K562 (cell line): Measurements from ENCODE around the gene ELMO1. TPM values are rescaled to one million over a fixed set of nuclear protein-coding genes. Genes with fewer than 3 reads are reported as not detected.

Experiments used
- ATAC-seq: fragments of 200-7000 bp; cut with Tn5 transposase; 3 replicates; pipeline ENCODE4 v1.9.1; 2020; ENCODE audit warnings: moderate library complexity
- BruUV-seq: library from RNA; stranded (reverse); fragments of 400-500 nt; replicated peaks from 2 replicates; lab custom pipeline; 2021; lab: Mats Ljungman, UMichigan
- CTCF ChIA-PET: fragments of 300-600 bp; formaldehyde crosslinking; extraction: SDS; loops from one replicate; lab custom pipeline; 2021; ENCODE audit warnings: low intra/inter-chr PET ratio; lab: Yijun Ruan, JAX
- POLR2A ChIA-PET: fragments of 300-600, 350-650 bp; sonication (Branson Sonifier 250); formaldehyde crosslinking; extraction: SDS; loops from one replicate; lab custom pipeline; 2021; ENCODE audit warnings: antibody characterized with exemption, inconsistent platforms; lab: Yijun Ruan, JAX
- DNase-seq, 4 experiments: peaks; one replicate each; pipeline versions ENCODE4 v3.0.0 to v3.0.0-alpha.2; 2011 to 2018; ENCODE audit warnings: low spot score in 3 of 4, mixed read lengths in 3 of 4; ENCODE audit errors: extremely low read depth in 1 of 4
- FAIRE-seq: peaks from 2 replicates; lab custom pipeline; 2011; peaks lifted over from hg19 to GRCh38; lab: Jason Lieb, UNC
- H2AFZ ChIP-seq: 2 replicates; pipeline ENCODE4 v1.6.0; 2011; ENCODE audit warnings: low read depth, low read length, control low read depth, inconsistent platforms
- H3K27ac ChIP-seq: fragments of 200-600 bp; 3 replicates; pipeline ENCODE4 v1.8.0; 2011; ENCODE audit warnings: low read depth, mild to moderate bottlenecking, control low read depth, inconsistent platforms, low read length, moderate library complexity, mixed read lengths; ENCODE audit errors: extremely low read depth
- H3K27me3 ChIP-seq, 2 experiments: fragments of 300-600 bp in 1 of 2; 2 replicates in 1 of 2; 3 replicates in 1 of 2; pipeline versions ENCODE4 v1.6.0 to v1.8.0; 2011; ENCODE audit warnings: inconsistent platforms in 2 of 2, low read length in 2 of 2, mild to moderate bottlenecking in 1 of 2, mixed read lengths in 1 of 2, moderate library complexity in 1 of 2; ENCODE audit not compliant: control insufficient read depth in 2 of 2, insufficient read depth in 2 of 2
- H3K36me3 ChIP-seq: fragments of 300-600 bp; 3 replicates; pipeline ENCODE4 v1.8.0; 2011; ENCODE audit warnings: mild to moderate bottlenecking, low read length, inconsistent platforms; ENCODE audit not compliant: control insufficient read depth, insufficient read depth
- H3K4me1 ChIP-seq, 2 experiments: fragments of 200-600 bp in 1 of 2; replicated peaks in 1 of 2; 2 replicates in 1 of 2; 3 replicates in 1 of 2; pipeline versions ENCODE4 v1.5.1 to v1.8.0; 2011; ENCODE audit warnings: inconsistent platforms in 2 of 2, low read length in 2 of 2, mild to moderate bottlenecking in 1 of 2, mixed read lengths in 1 of 2, moderate library complexity in 1 of 2; ENCODE audit not compliant: control insufficient read depth in 2 of 2, insufficient read depth in 2 of 2
- H3K4me2 ChIP-seq: 2 replicates; pipeline ENCODE4 v1.6.1; 2011; ENCODE audit warnings: low read length, control low read depth, inconsistent platforms, mixed read lengths; ENCODE audit not compliant: insufficient read depth
- H3K4me3 ChIP-seq: fragments of 200-600 bp; sonication (generic), shearing (Covaris generic); 2 replicates; pipeline ENCODE4 v1.5.1; 2016; ENCODE audit warnings: control low read depth, inconsistent platforms
- H3K79me2 ChIP-seq: fragments of 200-600 bp; 3 replicates; pipeline ENCODE4 v1.8.0; 2011; ENCODE audit warnings: low read length, inconsistent platforms; ENCODE audit not compliant: control insufficient read depth, insufficient read depth
- H3K9ac ChIP-seq, 2 experiments: 2 replicates each; pipeline versions ENCODE4 v1.6.0 to v1.6.1; 2011; ENCODE audit warnings: low read depth in 2 of 2, low read length in 2 of 2, control low read depth in 1 of 2, inconsistent platforms in 1 of 2, mild to moderate bottlenecking in 1 of 2, mixed read lengths in 1 of 2; ENCODE audit not compliant: insufficient read depth in 1 of 2
- H3K9me1 ChIP-seq: one replicate; pipeline ENCODE4 v1.6.0; 2011; ENCODE audit warnings: inconsistent platforms, mild to moderate bottlenecking, low read length, moderate library complexity; ENCODE audit not compliant: control insufficient read depth, insufficient read depth
- H3K9me3 ChIP-seq: replicated peaks from 2 replicates; pipeline ENCODE4 v1.5.1; 2011; ENCODE audit warnings: low read depth, low read length, inconsistent platforms; ENCODE audit not compliant: control insufficient read depth, insufficient read depth
- H4K20me1 ChIP-seq: replicated peaks from 2 replicates; pipeline ENCODE4 v1.6.1; 2011; ENCODE audit warnings: low read length, inconsistent platforms, mixed read lengths; ENCODE audit not compliant: control insufficient read depth, insufficient read depth
- CBX2 ChIP-seq: fragments of 200-600 bp; sonication (generic); IDR thresholded peaks from one replicate; pipeline ENCODE4 v1.6.1; 2012; ENCODE audit warnings: mild to moderate bottlenecking, low read length, inconsistent platforms; ENCODE audit not compliant: insufficient read depth, poor library complexity, severe bottlenecking
- ESRRA ChIP-seq: fragments of 450-650 bp; IDR thresholded peaks from 2 replicates; pipeline ENCODE4 v1.6.1; 2014; ENCODE audit warnings: low read depth, mild to moderate bottlenecking, moderate library complexity, borderline replicate concordance
- FOXP4 ChIP-seq: sonication (generic); formaldehyde crosslinking; IDR thresholded peaks from 2 replicates; pipeline ENCODE4 v1.8.0; 2022; ENCODE audit warnings: mild to moderate bottlenecking, missing genetic modification reagents, borderline replicate concordance
- POLR2AphosphoS2 ChIP-seq: IDR thresholded peaks from 2 replicates; pipeline ENCODE4 v1.6.1; 2012; ENCODE audit warnings: low read length, improper control_type of control experiment
- SMC3 ChIP-seq: conservative IDR thresholded peaks from 2 replicates; pipeline ENCODE4 v1.6.1; 2011; ENCODE audit warnings: low read depth, low read length, improper control_type of control experiment; ENCODE audit not compliant: insufficient read depth
- ZNF655 ChIP-seq: fragments of 250-450 bp; sonication (Bioruptor Pico); IDR thresholded peaks from 2 replicates; pipeline ENCODE4 v1.5.0; 2021
- ZNF778 ChIP-seq: fragments of 450-650 bp; formaldehyde crosslinking; IDR thresholded peaks from 2 replicates; pipeline ENCODE4 v1.4.0; 2020; ENCODE audit warnings: mild to moderate bottlenecking, moderate library complexity
- WGBS: fragments of 100-300 bp; shearing (Covaris generic); methylation state at CpG from one replicate; pipeline ENCODE4 v1.1.6; 2016; ENCODE audit warnings: low coverage, mixed read lengths; ENCODE audit not compliant: insufficient coverage; ENCODE audit errors: missing lambda C conversion rate; 5-methylcytosine and 5-hydroxymethylcytosine counted together
- in situ Hi-C: fragments of 300-500 bp; cut with MboI; formaldehyde crosslinking; loops from 4 replicates; pipeline ENCODE4 v1.15.0; 2018; ENCODE audit warnings: inconsistent platforms, mixed read lengths
- intact Hi-C: fragments of 100-400 bp; cut with micrococcal nuclease; formaldehyde crosslinking; loops from 2 replicates; pipeline ENCODE4 v1.14.2; 2022
- polyA plus RNA-seq, 8 experiments: library from polyadenylated mRNA; depleted of rRNA in 4 of 8; stranded (reverse) in 5 of 8; unstranded in 3 of 8; fragments of >200 nt; fragmentation: Nextera tagmentation in 2 of 8; fragmentation: Illumina TruSeq in 1 of 8; extraction: Ambion mirVana in 2 of 8; extraction: Trizol in 1 of 8; gene quantifications; 2 replicates each; pipeline versions ENCODE4 v1.2.1 to v1.2.3, GENCODE V29; 2011 to 2014; ENCODE audit warnings: inconsistent platforms in 1 of 8, missing spikeins in 1 of 8
- total RNA-seq, 7 experiments: library from RNA; depleted of rRNA in 6 of 7; stranded (reverse); fragments of >200 nt in 6 of 7; fragmentation: Illumina TruSeq in 2 of 7; extraction: Trizol in 2 of 7; gene quantifications; 2 replicates each; pipeline versions ENCODE4 v1.2.1 to v1.2.3, GENCODE V29; 2011 to 2021; ENCODE audit warnings: low replicate concordance in 1 of 7

ELMO1 gene
- total and polyA plus RNA-seq, 9 of the 15 experiments (the other 6 are each of a cell fraction or from before 2014, with no cell fraction given), result 0.36 to 7.2 (median 3.6) TPM

GRCh38 chr7:37275078-37275710, 173.5 kb downstream of the ELMO1 start (continued):
- TF ChIP-seq SMC3 (no peak), ZNF655 (no peak), ESRRA (no peak), POLR2AphosphoS2 (no peak)
- TF ChIP-seq, all 486 proteins: peak for 0

- no peak overlapping the region for H3K27ac ChIP-seq
- WGBS, result 7% methylated on average over 2 of the region's 2 CpGs
- BruUV-seq, result no TSS peak
- no peaks in the 10 kb centered on the region for H3K36me3 ChIP-seq
- no peaks in the 10 kb centered on the region for H4K20me1 ChIP-seq
- H3K4me2 ChIP-seq, result no peak overlapping the region
- TF ChIP-seq ZNF778 (CRISPR knock-in tag) (no peak), FOXP4 (CRISPR knock-in tag) (no peak), CBX2 (no peak)
- no peak overlapping the region for H3K4me3 ChIP-seq
- POLR2A ChIA-PET, result no interaction called here
- intact Hi-C loops (no loop called here), in situ Hi-C loops (no loop called here)
- CTCF ChIA-PET, result no interaction called here
- no peaks in the 10 kb centered on the region for H3K4me1 ChIP-seq
- no peaks in the 10 kb centered on the region for H3K9me3 ChIP-seq
- ATAC-seq, result no peak
- no peaks in the 10 kb centered on the region for H3K9me1 ChIP-seq
- no peak overlapping the region for H3K9ac ChIP-seq
- H3K79me2 ChIP-seq, result no peaks in the 10 kb centered on the region
- no peak for DNase-seq
- no peak overlapping the region for H2AFZ ChIP-seq
- no peak for FAIRE-seq
- peaks cover 0 to 3% of the 10 kb centered on the region in 2 experiments; a peak in 1 of 5 replicates for H3K27me3 ChIP-seq
These were observed 174.8 kb downstream of the ELMO1 start for GRCh38 chr7:37273891-37274290.
